AG08396 (cell line): ENCODE data around the gene UPK3A.
"Not testable (repeated sequence)": the region's sequence is repeated elsewhere in the genome, so short reads cannot be mapped to it uniquely, and the experiment has no call there.

Experiments used
- DNase-seq: peaks from one replicate; pipeline ENCODE4 v3.0.0; 2012; ENCODE audit warnings: low spot score, mixed read lengths

Gene UPK3A

DNA sequence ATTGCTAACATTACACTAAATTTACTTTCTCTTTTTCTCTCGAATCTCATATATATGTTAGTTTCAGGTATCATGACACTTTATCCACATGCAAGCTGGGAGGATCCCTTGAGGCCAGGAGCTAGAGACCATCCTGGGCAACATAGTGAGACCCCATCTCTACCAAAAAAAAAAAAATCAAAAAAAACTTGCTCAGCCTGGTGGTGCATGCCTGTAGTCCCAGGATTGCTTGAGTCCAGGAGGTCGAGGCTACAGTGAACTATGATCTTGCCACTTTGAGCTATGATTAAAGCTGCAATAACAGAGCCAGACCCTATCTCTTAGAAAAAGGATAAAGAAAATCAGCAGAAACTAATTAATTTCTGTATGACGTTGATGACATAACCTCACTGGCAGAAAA is 3.7 kb upstream of the UPK3A start:
- DNase-seq, result no peak

DNA sequence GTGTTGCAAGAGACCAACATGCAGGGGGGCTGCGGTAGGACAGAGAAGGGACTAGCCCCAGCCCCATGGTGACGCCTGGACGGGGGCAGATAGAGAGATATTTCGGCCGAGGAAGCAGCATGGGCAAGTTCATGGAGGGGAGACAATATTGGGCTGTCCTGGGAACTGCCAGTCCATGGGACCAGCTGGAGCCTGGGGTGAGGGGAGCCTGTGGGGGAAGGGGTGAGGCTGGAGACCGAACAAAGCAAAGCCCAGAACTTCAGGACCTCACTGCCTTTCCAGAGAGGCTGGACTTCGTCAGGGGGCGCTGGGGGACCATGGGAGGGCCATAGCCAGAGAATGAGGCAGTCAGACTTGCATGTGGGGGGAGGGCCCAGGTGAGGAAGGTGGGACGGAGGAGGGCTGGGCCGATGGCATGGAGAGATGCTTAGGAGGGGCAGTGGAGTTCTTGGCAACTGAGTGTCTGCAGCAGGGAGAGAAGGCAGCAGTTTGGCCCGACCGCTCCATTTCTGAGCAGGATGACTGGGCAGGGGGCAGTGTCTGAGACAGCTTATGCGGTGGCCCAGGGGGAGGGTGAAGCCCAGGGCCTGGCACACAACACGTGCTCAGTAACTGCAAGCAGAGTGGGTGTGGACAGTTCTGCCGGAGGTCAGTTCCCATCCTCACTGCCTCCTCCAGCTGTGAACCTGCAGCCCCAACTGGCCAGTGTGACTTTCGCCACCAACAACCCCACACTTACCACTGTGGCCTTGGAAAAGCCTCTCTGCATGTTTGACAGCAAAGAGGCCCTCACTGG is 712 bp downstream of the UPK3A start:
- no peak for DNase-seq

- DNase-seq, result no peak
Measured at GRCh38 chr22:45286854-45287551, 2.3 kb downstream of the UPK3A start.

GRCh38 chr22:45290410-45290936 is 5.7 kb downstream of the UPK3A start:
- peak; percentile 35 for DNase-seq

DNA sequence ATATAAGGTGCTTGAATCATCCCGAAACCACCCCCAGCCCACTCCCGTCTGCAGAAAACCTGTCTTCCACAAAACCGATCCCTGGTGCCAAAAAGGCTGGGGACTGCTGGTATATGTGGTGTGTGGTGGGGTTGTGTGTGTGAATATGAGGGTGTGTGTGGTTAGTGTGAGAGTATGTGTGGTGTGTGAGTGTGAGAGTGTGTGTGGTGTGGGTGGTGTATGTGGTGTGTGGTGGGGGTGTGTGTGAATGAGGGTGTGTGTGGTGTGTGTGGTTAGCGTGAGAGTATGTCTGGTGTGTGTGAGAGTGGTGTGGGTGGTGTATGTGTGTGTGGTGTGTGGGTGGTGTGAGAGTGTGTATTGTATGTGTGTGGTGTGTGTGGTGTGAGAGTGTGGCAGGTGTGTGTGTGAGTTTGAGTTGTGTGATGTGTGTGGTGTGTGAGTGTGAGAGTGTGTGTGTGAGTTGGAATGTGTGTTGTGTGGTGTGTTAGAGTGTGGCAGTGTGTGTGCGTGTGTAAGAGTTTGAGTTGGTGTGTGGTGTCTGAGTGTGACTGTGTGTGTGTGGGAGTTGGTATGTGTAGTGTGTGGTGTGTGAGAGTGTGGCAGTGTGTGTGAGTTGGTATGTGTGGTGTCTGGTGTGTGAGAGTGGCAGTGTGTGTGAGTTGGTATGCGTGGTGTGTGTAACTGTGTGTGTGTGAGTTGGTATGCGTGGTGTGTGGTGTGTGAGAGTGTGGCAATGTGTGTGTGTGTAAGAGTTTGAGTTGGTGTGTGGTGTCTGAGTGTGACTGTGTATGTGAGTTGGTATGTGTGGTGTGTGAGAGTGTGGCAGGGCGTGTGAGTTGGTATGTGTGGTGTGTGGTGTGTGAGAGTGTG is 6.5 kb downstream of the UPK3A start:
- no peak for DNase-seq

DNA sequence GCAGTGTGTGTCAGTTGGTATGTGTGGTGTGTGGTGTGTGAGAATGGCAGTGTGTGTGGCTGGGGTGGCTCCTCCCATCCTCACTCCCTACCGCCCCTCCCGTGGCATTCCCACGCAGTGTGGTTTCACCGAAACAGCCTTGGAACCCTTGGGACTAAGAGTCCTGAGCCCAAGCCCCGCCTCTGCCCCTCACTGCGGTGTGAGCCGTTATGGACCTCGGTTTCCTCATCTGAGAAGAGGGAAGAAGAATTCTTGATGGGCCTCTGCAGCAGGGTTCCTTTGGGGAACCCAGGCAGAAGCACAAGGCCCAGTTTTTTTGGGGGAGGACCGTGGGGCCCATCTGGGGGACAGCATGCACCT is 7.2 kb downstream of the UPK3A start:
- no peak for DNase-seq

GRCh38 chr22:45292731-45293442 is 8.1 kb downstream of the UPK3A start:
- no peak for DNase-seq

DNA sequence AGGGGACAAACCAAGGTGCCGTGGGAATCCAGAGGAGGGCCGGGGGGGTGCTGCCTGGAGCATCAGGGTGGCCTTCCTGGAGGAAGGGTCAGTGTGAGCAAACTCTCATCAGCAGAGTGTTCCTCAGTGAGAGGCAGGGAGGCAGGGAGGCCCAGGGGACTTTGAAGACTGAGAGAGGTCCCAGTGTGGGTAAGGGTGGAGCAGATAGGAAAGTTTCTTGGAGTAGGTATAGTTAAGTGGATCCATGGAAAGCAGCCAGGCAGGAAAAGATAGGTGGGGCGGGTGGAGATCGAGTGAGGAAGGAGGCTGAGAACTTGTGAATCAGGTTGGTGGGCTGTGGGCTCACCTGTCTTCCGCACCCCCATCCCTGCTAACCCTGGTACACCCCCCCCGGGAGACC is 9.3 kb downstream of the UPK3A start:
- no peak for DNase-seq

GRCh38 chr22:45295004-45295403 is 10.3 kb downstream of the UPK3A start:
- DNase-seq, result not testable (repeated sequence)

GRCh38 chr22:45295492-45295891 is 10.7 kb downstream of the UPK3A start:
- no peak for DNase-seq

GRCh38 chr22:45296628-45297297 is 12.0 kb downstream of the UPK3A start:
- DNase-seq, result no peak

DNA sequence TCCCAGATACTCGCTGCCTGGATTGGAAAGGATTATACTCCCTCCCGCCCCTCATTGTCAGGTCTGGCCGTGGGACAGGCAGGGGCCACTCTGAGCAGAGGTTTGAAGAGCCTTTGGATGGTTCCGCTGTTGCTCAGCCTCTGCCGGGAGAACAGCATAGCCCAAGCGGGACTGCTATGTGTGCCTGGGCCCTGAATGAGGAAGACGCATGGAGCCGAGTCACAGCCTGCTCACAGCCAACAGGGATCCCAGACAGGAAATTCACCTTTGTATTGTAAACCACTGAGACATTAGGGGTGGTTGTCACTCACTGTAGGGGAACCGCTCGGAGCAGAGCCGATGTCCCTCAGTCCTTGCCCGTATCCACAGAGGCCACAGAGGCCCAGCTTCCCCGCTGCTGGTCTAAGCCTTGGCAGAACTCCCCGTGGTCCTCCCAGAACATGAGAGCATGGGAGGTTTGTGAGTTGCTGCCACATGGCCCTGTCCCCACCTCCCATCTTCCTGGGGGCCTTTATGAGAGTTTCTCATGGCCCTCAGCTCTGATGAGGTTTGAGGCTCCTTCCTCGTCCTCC is 14.3 kb downstream of the UPK3A start:
- DNase-seq, result no peak

GRCh38 chr22:45302751-45303150 is 18.0 kb downstream of the UPK3A start:
- DNase-seq, result no peak

DNA sequence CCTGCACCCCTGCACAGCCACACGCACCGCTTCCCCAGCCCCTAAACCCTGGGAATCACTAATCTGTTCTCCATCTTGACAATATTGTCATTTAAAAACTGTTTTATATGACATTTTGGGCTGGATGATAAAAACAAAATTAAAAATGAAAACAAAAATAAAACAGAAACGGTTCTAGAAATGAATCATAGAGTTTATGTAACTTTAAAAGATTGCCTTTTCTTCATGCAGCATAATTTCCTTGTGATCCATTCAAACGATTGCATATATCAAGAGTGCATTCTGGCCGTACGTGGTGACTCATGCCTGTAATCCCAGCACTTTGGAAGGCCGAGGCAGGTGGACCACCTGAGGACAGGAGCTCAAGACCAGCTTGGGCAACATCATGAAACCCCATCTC is 18.4 kb downstream of the UPK3A start:
- no peak for DNase-seq

- no peak for DNase-seq
Measured at GRCh38 chr22:45304971-45305370, 20.2 kb downstream of the UPK3A start.

- no peak for DNase-seq
Measured at GRCh38 chr22:45305456-45306075, 20.8 kb downstream of the UPK3A start.

- no peak for DNase-seq
Measured at GRCh38 chr22:45306139-45306538, 21.4 kb downstream of the UPK3A start.

DNA sequence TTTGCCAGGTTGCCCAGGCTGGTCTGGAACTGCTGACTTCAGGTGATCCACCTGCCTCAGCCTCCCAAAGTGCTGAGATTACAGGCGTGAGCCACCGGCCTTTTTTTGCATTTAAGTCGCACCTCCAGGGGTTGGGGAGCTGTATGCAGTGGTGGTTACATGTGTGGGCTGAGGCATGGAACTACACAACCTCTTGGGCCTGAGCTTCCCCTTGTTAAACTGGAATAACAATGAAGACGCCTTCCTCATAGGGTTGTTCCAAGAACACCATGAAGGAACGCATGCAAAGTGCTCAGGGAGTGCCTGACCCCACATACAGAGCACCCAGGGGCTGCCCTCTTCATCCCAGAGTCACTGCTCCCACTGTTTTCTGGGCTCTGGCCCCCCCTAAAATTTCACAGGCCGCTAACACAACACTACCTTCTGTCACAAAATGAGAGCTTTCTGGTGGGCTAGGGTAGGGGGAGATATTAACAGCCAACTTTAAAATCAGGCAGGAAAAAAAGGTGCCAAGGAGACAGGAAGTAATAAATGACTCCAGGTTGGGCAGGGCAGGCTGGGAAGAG is 23.7 kb downstream of the UPK3A start:
- DNase-seq, result no peak

- no peak for DNase-seq
Measured at GRCh38 chr22:45308957-45309421, 24.2 kb downstream of the UPK3A start.
